NCI-H69 (cell line): ENCODE results near the gene RPE.

Experiments
- DNase-seq: peaks from one replicate; lab custom pipeline; 2025; lab: John Stamatoyannopoulos, UW

The RPE gene

GRCh38 chr2:210002158-210003157, at the start of gene RPE:
RPE (plus strand) TSS chr2:210002638; CDS start chr2:210002662, 24 bp downstream.
- peak; percentile 94 for DNase-seq

DNA sequence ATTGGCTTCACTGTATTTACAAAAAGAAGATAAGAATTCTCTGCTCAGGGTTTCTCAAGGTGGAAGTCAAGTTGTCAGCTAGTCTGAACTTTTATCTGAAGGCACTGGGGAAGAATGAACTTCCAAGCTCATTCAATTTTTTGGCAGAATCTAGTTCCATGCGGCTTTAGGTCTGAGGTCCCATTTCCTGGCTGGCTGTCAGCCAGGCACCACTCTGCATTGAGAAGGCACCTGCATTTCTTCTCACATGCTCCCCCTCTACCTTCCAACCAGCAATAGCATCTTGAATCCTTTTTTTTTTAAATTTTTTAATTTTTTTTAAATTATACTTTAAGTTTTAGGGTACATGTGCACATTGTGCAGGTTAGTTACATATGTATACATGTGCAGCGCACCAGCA, 46.2 kb upstream of the RPE start:
- peak; percentile 10 for DNase-seq

- no peak for DNase-seq
Observed at GRCh38 chr2:209958016-209958415, 44.4 kb upstream of the RPE start.

GRCh38 chr2:209960045-209960444, 42.4 kb upstream of the RPE start:
- no peak for DNase-seq

DNA sequence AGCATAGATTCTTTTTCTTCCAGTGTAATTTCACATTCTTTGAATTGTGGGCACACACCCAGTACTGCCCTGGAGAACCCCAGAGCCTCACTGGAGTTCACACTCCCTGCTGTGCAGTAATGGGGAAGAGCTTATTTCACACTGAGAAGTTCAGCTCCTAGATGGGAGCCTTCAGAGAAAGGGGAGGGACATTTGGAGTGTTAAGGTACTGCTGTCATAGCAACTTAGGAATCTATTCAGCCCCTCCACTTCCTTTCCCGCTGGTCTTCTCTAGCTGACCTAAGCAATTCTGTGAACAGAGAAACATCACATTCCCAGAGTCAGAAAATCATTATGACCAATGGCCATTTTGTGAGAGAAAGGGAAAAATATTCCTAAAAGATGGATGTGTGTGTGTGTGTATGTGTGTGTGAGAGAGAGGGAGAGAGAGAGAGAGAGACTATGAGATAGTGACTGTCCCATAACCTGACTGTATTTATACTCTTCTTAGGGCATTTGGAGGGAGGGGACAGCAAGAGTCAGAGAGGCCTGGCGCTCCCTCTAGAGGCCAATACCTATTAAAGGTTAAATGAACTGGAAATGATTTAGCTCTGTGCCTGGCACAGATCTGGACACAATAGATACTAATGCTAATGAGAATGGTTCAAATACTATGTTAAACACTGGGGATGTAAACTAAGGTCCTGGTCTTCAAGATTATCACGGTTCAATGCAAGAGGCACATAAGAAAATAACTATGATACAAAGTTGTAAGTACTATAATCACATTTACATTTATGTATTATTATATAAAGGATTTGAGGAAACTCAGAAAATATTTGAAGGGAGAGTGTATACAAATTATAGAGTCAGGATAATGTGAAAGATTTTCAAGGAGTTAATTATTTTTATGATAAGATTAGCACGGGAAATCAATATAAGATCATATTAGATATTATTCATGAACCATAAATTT, 41.5 kb upstream of the RPE start:
- peak; percentile 76 for DNase-seq

GRCh38 chr2:209965723-209966122, 36.7 kb upstream of the RPE start:
- DNase-seq: no peak

DNA sequence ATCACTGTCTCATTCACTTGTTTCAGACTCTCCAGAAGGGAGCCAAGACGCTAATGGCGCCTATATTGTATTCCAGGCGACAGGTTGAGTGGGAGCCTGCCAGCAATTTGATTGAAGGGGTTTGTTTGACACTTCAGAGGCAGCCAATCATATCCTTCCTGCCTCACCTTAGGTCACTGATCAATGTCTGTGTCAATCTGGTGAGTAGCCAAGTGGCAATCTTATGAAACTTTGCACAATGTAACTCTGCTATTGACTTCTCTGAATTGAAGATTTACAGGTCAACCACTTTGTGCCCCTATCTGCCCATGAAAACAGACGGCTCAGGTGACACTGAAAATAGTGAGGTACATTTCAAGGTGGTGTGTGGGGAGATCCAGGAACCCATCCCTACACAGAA, 32.7 kb upstream of the RPE start:
- DNase-seq: no peak

- DNase-seq: no peak
Observed at GRCh38 chr2:209970271-209970670, 32.2 kb upstream of the RPE start.

- DNase-seq: no peak
Observed at GRCh38 chr2:209970711-209971110, 31.7 kb upstream of the RPE start.

GRCh38 chr2:209973328-209973727, 29.1 kb upstream of the RPE start:
- DNase-seq: no peak

- DNase-seq: no peak
Observed at GRCh38 chr2:209974576-209974975, 27.9 kb upstream of the RPE start.

- DNase-seq: no peak
Observed at GRCh38 chr2:209976698-209977385, 25.6 kb upstream of the RPE start.

- peak; percentile 34 for DNase-seq
Observed at GRCh38 chr2:209977386-209978239, 24.8 kb upstream of the RPE start.

GRCh38 chr2:209984291-209984690, 18.1 kb upstream of the RPE start:
- DNase-seq: no peak

DNA sequence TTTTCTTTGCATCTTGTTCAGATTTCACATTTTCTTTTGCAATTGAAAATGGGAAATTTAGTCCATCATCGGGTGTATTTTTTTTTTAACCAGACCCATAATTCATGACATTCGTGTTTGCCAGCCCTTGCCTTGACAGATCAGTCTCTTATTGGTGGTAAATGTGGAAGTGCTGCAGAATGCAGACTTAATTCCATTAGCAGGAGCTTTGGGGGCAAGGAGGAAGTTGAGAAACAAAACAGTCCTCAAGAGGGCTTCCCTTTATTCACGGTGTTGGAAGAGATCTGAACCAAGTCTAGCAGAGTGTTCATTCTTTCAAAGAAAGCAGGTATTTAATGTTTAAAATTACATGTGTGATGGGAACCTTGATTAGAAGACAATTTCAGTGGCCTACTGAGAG, 16.6 kb upstream of the RPE start:
- no peak for DNase-seq

GRCh38 chr2:209986415-209986814, 16.0 kb upstream of the RPE start:
- DNase-seq: no peak

DNA sequence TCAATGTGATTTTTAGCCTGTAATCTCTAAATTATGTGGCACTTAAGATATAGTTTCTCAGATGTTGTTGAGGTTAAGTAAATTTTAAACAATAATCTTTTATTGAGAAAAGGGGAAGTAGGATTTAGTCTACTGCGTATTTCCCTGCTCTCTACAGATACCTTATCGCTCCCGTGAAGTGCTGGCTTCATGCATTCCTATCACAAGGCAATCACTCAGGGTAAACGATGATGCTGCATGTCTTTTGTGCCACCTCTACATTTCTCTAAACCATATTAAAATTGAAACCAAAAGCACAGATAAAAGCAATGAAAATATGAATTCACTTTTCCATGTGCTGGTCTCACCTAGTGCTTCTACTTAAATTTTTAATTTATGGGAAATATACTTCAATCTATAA, 14.4 kb upstream of the RPE start:
- DNase-seq: no peak

GRCh38 chr2:209990838-209991237, 11.6 kb upstream of the RPE start:
- no peak for DNase-seq

- no peak for DNase-seq
Observed at GRCh38 chr2:209993968-209994367, 8.5 kb upstream of the RPE start.

GRCh38 chr2:209998596-209998995, 3.8 kb upstream of the RPE start:
- no peak for DNase-seq
